Smooth muscle cell (in vitro differentiated cells): ENCODE measurements around the gene ISG15. TPM values are rescaled to one million over a fixed set of nuclear protein-coding genes. Genes with fewer than 3 reads are reported as not detected.
A peak's percentile ranks its signal among the peaks of the same experiment; 100 is the strongest.

Experiments used
- DNase-seq: peaks from one replicate; lab custom pipeline; 2025; ENCODE audit not compliant: unreplicated experiment; lab: John Stamatoyannopoulos, UW
- H2AFZ ChIP-seq: fragments of 200-600 bp; sonication (generic); 2 replicates; pipeline ENCODE4 v1.6.0; 2016; ENCODE audit warnings: antibody characterized with exemption, low read depth, mild to moderate bottlenecking
- H3F3A ChIP-seq: fragments of 200-600 bp; sonication (generic); 2 replicates; pipeline ENCODE4 v1.6.0; 2017; ENCODE audit warnings: antibody characterized with exemption, low read depth
- H3K27ac ChIP-seq: fragments of 200-600 bp; sonication (generic); 2 replicates; pipeline ENCODE4 v1.5.1; 2016; ENCODE audit warnings: low read depth, mild to moderate bottlenecking
- H3K27me3 ChIP-seq: fragments of 200-600 bp; sonication (generic); 2 replicates; pipeline ENCODE4 v1.6.1; 2016; ENCODE audit warnings: low read depth, mild to moderate bottlenecking
- H3K36me3 ChIP-seq: fragments of 200-600 bp; sonication (generic); 2 replicates; pipeline ENCODE4 v1.5.1; 2016; ENCODE audit warnings: low read depth
- H3K4me1 ChIP-seq: fragments of 200-600 bp; sonication (generic); 2 replicates; pipeline ENCODE4 v1.5.1; 2016; ENCODE audit warnings: low read depth
- H3K4me2 ChIP-seq: fragments of 200-600 bp; sonication (generic); 2 replicates; pipeline ENCODE4 v1.6.0; 2016; ENCODE audit warnings: mild to moderate bottlenecking
- H3K4me3 ChIP-seq: fragments of 200-600 bp; sonication (generic); 2 replicates; pipeline ENCODE4 v1.5.1; 2016; ENCODE audit warnings: mild to moderate bottlenecking
- H3K79me2 ChIP-seq: fragments of 200-600 bp; sonication (generic); 2 replicates; pipeline ENCODE4 v1.6.0; 2016; ENCODE audit warnings: low read depth, mild to moderate bottlenecking
- H3K9ac ChIP-seq: fragments of 200-600 bp; sonication (generic); 2 replicates; pipeline ENCODE4 v1.6.0; 2016; ENCODE audit warnings: low read depth
- H3K9me3 ChIP-seq: fragments of 200-600 bp; sonication (generic); replicated peaks from 2 replicates; pipeline ENCODE4 v1.5.1; 2016; ENCODE audit warnings: low read depth
- H4K20me1 ChIP-seq: fragments of 200-600 bp; sonication (generic); 2 replicates; pipeline ENCODE4 v1.6.0; 2016; ENCODE audit warnings: low read depth
- CTCF ChIP-seq: fragments of 200-600 bp; sonication (generic); IDR thresholded peaks from 2 replicates; pipeline ENCODE4 v1.5.1; 2017; ENCODE audit warnings: borderline replicate concordance, mild to moderate bottlenecking, antibody characterized with exemption; ENCODE audit not compliant: insufficient read depth, poor library complexity, severe bottlenecking
- WGBS: methylation state at CpG from one replicate; pipeline ENCODE4 v1.1.7; 2016; ENCODE audit warnings: low lambda C conversion rate; 5-methylcytosine and 5-hydroxymethylcytosine counted together
- polyA plus RNA-seq: library from polyadenylated mRNA; unstranded; fragments of >200 nt; fragmentation: Nextera tagmentation; extraction: Ambion mirVana; gene quantifications from 2 replicates; pipeline ENCODE4 v1.2.1, GENCODE V29; 2016
- total RNA-seq: library from RNA; depleted of rRNA; stranded (reverse); fragments of >200 nt; gene quantifications from 2 replicates; pipeline ENCODE4 v1.2.3, GENCODE V29; 2014

Gene ISG15
- total and polyA plus RNA-seq, 2 experiments from 2014 or later: 109 to 147 TPM

- Histone ChIP-seq H3K9me3 (no peaks in the 10 kb centered on the region), H3F3A (no peaks in the 10 kb centered on the region), H3K4me1 (peaks cover 12% of the 10 kb centered on the region), H3K27me3 (peaks cover 21% of the 10 kb centered on the region), H3K4me2 (no peak overlapping the region), H2AFZ (no peak overlapping the region), H3K27ac (no peak overlapping the region), H3K4me3 (no peak overlapping the region), H3K9ac (no peak overlapping the region), H4K20me1 (peaks cover 84% of the 10 kb centered on the region), H3K79me2 (no peaks in the 10 kb centered on the region), H3K36me3 (no peaks in the 10 kb centered on the region)
- WGBS: 92% methylated on average over 28 of the region's 30 CpGs
- DNase-seq: no peak
- no peak for TF ChIP-seq CTCF
Measured at GRCh38 chr1:1037366-1038327, 24.4 kb downstream of the ISG15 start.

DNA sequence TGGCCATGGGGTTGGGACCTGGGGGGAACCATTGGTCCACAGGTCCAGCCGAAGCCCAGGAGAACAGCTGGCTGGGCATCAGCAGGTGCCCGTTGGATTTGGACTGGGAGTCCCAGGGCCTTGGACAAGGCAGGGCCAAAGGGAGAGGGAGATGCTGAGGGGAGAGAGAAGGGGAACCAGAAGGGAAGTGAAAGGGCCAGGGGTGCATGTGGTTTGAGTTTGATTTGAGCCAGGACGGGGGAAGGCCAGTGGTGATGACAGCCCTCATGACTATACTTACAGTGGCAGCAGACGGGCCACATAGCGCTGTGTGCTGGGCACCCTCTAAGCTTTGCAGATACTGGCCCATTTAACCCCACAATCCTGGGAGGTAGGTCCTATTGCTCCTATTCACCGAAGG, 25.4 kb downstream of the ISG15 start:
- Histone ChIP-seq H3K27me3 (peaks cover 20% of the 10 kb centered on the region), H2AFZ (no peak overlapping the region), H3K79me2 (no peaks in the 10 kb centered on the region), H3K36me3 (no peaks in the 10 kb centered on the region), H3K4me3 (no peak overlapping the region), H3K27ac (no peak overlapping the region), H3K4me1 (peaks cover 10% of the 10 kb centered on the region), H4K20me1 (peaks cover 88% of the 10 kb centered on the region), H3K4me2 (no peak overlapping the region), H3F3A (no peaks in the 10 kb centered on the region), H3K9me3 (no peaks in the 10 kb centered on the region), H3K9ac (no peak overlapping the region)
- 92% methylated on average over 6 of the region's 6 CpGs for WGBS
- TF ChIP-seq CTCF: no peak
- no peak for DNase-seq

GRCh38 chr1:1039145-1039910, 26.0 kb downstream of the ISG15 start:
- Histone ChIP-seq H3K4me3 (no peak overlapping the region), H3K9me3 (no peaks in the 10 kb centered on the region), H3K4me1 (peaks cover 10% of the 10 kb centered on the region), H4K20me1 (peaks cover 81% of the 10 kb centered on the region), H3F3A (no peaks in the 10 kb centered on the region), H3K27me3 (peaks cover 14% of the 10 kb centered on the region), H2AFZ (no peak overlapping the region), H3K27ac (no peak overlapping the region), H3K79me2 (no peaks in the 10 kb centered on the region), H3K36me3 (no peaks in the 10 kb centered on the region), H3K4me2 (peak overlapping the region; percentile 93), H3K9ac (no peak overlapping the region)
- WGBS: 67% methylated on average over 12 of the region's 17 CpGs
- TF ChIP-seq CTCF: no peak
- no peak for DNase-seq
